SH-SY5Y (cell line): ENCODE results near the gene MSANTD1.

Experiments used
- GATA2 ChIP-seq: IDR thresholded peaks from 2 replicates; pipeline ENCODE4 v1.6.1; 2011; ENCODE audit warnings: mild to moderate bottlenecking, low read depth, low read length
- GATA3 ChIP-seq: IDR thresholded peaks from 2 replicates; pipeline ENCODE4 v1.6.1; 2011; ENCODE audit warnings: low read depth, mild to moderate bottlenecking, low read length, moderate library complexity

DNA sequence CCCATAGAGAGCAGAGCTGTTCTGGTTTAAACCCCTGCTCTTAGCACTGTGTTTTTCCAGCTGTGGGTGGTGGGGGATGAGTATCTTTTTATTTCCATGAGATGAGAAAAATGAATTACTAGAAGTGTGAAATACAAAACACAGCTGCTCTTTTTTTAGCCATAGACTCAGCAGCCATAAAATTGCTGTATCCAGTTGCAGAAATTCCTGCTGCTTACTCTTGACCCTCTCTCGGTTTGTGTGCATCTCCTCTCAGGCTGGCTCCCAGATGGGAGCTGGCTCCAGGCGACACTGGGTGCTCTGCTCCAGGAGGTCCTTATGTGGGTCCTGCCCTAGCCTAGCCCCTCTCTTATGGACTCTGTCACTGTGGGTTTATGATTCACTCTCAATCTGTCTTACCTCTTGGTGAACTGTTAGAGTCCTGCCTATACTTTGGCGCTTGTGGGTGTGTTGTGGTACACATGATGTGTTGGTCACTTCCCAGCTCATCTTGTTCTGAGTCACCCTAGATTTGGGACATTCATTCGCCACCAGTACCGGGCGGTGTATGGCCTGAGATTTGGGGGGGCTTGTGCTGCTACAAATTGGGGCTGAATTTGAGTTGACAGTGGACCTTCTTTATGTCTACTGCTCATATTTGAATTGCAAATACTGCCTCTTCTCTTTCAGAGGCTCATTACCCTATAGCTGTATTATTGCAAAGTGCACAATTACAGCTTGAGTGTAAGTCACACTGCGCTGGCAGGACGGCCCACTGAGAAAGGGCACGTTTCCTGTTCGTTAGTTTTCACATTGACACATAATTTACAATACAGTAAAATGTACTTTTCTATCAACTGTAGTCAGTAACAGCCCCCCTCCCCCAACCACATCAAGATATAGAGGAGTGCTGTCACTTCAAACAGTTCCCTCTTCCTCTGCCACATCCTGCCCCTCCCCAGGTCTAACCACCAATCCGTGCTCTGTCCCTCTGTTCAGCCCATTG, 46.9 kb upstream of the MSANTD1 start:
- no peak for TF ChIP-seq GATA2
- no peak for TF ChIP-seq GATA3
